Sigmoid colon (tissue), 4 donors: Measurements from ENCODE around the gene RASIP1.

Source experiments
- CTCF ChIP-seq, 4 experiments: fragments of 450-650 bp in 3 of 4; fragments of 200-600 bp in 1 of 4; IDR thresholded peaks; one replicate each; pipeline ENCODE4 v1.5.1; 2016 to 2019; ENCODE audit warnings: antibody characterized with exemption in 4 of 4, mild to moderate bottlenecking in 3 of 4, moderate library complexity in 2 of 4
- EP300 ChIP-seq, 4 donors: sonication (generic); formaldehyde crosslinking; IDR thresholded peaks; one replicate each; pipeline ENCODE4 v1.6.1; 2017; ENCODE audit warnings: antibody characterized with exemption in 4 of 4
- POLR2A ChIP-seq, 2 donors: fragments of 450-650 bp; IDR thresholded peaks; one replicate each; pipeline ENCODE4 v1.6.1; 2016; ENCODE audit warnings: antibody characterized with exemption in 2 of 2, mild to moderate bottlenecking in 2 of 2, moderate library complexity in 2 of 2

- TF ChIP-seq POLR2A (IDR thresholded peaks at IDR 0.05) (no peak), CTCF (IDR thresholded peaks at IDR 0.05) (no peak), EP300 (IDR thresholded peaks at IDR 0.05) (no peak)
Measured at GRCh38 chr19:48720251-48720612, 20.2 kb downstream of the RASIP1 start.
